HG02885 (cell line): ENCODE measurements around the gene ADAP1.
A peak's percentile ranks its signal among the peaks of the same experiment; 100 is the strongest.
"Not testable (repeated sequence)": the region's sequence is repeated elsewhere in the genome, so short reads cannot be mapped to it uniquely, and the experiment has no call there.

ENCODE experiments used
- ATAC-seq: cut with Tn5 transposase; IDR thresholded peaks from one replicate; pipeline ENCODE4 v1.9.1; 2021; ENCODE audit warnings: mild to moderate bottlenecking; ENCODE audit not compliant: unreplicated experiment, poor library complexity

ADAP1 gene, protein sequence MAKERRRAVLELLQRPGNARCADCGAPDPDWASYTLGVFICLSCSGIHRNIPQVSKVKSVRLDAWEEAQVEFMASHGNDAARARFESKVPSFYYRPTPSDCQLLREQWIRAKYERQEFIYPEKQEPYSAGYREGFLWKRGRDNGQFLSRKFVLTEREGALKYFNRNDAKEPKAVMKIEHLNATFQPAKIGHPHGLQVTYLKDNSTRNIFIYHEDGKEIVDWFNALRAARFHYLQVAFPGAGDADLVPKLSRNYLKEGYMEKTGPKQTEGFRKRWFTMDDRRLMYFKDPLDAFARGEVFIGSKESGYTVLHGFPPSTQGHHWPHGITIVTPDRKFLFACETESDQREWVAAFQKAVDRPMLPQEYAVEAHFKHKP

DNA sequence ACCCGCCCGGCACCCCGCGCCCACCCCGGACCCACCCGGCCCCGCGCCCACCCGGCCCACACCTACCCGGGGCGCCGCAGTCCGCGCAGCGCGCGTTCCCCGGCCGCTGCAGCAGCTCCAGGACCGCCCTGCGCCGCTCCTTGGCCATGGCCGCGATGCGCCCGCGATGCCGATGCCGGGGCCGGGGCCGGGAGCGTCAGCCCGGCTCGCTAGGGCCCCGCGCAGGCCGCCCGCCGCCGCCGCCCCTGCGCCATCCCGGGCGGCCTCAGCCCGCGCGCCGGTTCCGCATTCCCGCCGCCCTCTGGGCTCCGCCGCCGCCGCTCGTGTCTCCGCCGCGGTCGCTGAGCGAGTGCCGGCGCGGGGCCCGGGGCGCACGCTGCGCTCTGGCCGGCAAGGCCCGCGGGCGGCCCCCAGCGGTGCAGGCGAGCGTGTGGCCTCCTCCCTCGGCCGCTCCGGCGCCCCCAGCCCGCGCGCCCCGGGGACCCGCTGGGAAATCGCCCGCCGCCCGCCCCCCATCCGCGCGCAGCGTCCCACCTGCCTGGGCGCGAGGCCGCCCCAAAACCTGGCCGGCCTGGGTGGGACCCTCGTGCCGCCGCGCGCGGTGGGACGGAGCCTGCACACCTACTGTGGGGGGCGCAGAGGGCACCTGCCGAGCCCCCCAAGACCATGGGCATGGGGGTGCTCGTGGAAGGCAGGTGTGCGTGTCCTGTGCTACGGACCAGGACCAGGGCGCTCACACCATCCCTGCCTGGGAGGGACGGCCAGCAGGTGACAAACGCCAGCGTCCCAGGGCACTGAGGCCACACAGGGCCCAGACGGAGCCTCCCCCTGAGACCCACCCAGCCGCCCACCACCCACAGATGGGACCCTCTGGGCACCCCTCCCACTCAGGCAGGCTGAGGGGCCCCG is at the start of gene ADAP1:
Gene ADAP1 (minus strand): TSS at position 351 of the 909 bp plus-strand sequence. CDS start 203 bp downstream, at position 148.
- ATAC-seq: peak; percentile 67

DNA sequence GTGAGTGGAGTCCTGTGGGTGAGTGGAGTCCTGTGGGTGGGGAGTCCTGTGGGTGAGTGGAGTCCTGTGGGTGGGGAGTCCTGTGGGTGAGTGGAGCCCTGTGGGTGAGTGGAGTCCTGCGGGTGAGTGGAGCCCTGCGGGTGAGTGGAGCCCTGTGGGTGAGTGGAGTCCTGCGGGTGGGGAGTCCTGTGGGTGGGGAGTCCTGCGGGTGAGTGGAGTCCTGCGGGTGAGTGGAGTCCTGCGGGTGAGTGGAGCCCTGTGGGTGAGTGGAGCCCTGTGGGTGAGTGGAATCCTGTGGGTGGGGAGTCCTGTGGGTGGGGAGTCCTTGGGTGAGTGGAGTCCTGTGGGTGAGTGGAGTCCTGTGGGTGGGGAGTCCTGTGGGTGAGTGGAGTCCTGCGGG is 48.0 kb upstream of the ADAP1 start:
- not testable (repeated sequence) for ATAC-seq

DNA sequence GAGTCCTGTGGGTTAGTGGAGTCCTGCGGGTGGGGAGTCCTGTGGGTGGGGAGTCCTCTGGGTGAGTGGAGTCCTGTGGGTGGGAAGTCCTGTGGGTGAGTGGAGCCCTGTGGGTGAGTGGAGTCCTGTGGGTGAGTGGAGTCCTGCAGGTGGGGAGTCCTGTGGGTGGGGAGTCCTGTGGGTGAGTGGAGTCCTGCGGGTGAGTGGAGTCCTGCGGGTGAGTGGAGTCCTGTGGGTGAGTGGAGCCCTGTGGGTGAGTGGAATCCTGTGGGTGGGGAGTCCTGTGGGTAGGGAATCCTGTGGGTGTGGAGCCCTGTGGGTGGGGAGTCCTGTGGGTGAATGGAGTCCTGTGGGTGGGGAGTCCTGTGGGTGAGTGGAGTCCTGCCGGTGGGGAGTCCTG is 47.5 kb upstream of the ADAP1 start:
- not testable (repeated sequence) for ATAC-seq

DNA sequence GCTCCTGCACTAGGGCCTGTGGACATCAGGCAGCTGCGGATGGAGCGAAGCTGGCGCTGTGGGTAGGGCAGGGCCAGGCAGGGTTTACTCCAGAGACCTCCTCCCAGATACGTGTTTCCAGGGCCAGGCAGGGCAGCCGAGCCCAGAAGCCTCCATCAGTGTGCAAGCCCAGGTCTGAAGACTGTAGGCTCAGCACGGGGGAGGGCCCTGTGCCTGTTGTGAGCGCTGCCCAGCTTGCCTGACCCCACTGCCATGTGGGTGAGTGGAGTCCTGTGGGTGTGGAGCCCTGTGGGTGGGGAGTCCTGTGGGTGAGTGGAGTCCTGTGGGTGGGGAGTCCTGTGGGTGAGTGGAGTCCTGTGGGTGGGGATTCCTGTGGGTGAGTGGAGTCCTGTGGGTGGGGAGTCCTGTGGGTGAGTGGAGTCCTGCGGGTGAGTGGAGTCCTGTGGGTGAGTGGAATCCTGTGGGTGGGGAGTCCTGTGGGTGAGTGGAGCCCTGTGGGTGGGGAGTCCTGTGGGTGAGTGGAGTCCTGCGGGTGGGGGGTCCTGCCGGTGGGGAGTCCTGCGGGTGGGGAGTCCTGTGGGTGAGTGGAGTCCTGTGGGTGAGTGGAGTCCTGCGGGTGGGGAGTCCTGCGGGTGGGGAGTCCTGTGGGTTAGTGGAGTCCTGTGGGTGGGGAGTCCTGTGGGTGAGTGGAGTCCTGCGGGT is 46.7 kb upstream of the ADAP1 start:
- ATAC-seq: not testable (repeated sequence)

DNA sequence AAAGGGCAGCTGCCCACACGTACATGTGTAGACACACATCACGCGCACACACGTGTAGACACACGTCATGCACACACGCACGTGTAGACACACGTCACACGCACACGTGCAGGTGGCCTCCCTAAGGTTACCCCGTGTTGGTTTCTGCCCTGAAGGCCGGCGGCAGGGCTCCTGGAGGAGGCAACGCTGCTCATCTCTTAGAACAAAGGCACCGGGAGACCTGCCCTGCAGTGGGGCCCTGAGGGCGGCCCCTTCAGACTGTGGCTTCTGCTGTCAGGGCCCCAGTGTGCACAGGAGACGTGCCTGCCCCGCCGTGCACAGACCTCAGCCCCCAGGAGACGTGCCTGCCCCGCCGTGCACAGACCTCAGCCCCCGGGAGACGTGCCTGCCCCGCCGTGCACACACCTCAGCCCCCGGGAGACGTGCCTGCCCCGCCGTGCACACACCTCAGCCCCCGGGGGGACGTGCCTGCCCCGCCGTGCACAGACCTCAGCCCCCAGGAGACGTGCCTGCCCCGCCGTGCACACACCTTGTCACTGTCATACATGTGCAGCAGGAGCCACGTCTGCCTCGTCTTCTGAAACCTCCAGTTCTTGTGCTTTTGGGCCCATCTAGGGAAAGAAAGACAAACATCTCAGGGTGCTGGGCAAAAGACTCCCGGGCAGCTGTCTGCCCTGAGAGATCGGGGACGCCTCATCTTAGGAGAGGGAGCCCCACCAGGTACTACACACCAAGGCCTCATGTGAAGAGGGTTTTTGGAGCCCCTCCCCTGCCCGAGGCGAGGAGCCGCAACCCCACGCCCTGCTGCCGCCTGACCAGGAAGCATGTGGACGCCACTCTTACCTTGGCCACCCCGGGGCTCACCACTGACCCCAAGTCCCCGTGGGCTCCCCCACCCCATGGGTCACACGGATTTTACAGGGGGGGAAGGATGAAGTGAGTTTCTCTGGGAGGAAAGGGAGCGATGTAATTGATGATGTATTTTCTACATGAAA is 45.8 kb upstream of the ADAP1 start:
- ATAC-seq: no peak

DNA sequence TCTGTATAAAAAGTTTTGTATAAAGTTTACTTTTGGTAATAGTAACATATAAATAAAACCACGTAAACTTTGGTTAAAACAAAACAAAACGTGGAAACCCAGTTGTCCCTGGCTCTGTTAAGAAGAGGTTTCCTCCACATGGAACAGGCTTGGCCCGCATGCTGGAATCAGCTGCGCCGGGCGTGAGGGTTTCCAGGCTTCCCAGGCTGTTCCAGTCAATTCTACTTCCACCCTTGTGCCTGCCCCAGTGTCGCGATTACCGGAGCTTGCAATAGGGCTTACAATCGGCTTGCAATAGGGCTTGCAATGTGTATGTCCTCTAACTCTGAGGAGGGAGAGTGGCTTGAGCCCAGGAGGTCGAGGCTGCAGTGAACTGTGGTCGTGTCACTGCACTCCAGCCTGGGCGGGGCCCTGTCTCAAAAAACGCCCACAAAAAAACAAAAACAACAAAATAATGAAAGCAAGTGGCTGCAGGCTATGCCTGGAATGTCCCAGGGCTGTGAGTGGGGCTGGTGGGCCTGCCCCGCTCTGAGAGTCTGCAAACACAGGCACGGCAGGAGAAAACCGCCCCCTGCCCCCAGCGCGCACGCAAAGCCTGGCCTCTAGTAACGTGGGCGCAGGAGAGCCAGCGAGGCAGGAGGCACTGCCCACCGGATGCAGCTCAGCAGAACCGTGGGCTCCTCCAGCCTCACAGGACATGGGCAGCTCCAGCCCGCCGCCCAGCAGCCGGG is 44.8 kb upstream of the ADAP1 start:
- no peak for ATAC-seq

DNA sequence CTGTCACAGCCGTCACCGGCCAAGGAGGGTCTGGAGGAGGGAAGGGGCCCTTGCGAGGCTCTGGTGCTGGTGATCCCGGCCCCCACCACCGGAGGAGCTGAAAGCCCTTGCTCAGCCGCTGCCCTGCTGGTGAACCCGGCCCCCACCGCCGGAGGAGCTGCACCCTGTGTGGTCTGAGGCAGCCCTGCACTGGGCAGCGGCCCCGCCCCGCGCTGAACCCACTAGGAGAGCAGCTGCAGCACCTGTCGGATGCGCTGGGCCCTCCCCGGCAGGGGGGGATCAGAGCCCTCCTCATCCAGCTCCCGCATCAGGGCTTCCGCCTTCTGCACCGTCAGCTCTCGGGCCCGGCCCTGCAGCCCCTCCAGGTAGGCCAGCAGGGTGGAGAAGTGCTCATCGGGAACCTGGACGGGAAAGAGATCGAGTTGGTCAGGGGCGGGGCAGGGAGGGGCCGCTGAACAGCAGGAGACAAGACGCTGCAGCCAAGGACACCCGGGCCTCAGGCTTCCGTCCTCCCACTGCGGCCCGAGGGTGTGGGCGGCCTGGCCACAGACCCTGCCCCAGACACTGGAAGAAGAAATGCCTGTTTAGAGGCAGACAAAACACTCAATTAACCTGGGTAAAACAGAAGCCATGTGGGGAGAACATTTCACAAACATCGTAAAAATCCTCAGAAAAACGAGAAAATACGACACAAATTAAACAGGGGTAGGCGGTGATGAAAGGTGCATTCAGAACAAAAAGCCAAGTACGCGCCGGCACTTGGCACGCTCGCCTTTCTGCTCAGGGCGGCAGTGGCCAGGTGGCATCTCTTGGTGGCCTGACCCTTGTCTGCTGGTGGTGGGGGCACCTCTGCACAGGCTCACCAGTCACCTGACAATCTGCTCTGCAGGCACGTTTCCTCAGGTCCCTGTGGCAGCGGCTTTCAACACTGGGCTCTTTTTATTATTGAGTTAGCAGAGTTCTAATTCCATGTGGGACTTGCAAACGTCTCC is 43.2 kb upstream of the ADAP1 start:
- no peak for ATAC-seq

DNA sequence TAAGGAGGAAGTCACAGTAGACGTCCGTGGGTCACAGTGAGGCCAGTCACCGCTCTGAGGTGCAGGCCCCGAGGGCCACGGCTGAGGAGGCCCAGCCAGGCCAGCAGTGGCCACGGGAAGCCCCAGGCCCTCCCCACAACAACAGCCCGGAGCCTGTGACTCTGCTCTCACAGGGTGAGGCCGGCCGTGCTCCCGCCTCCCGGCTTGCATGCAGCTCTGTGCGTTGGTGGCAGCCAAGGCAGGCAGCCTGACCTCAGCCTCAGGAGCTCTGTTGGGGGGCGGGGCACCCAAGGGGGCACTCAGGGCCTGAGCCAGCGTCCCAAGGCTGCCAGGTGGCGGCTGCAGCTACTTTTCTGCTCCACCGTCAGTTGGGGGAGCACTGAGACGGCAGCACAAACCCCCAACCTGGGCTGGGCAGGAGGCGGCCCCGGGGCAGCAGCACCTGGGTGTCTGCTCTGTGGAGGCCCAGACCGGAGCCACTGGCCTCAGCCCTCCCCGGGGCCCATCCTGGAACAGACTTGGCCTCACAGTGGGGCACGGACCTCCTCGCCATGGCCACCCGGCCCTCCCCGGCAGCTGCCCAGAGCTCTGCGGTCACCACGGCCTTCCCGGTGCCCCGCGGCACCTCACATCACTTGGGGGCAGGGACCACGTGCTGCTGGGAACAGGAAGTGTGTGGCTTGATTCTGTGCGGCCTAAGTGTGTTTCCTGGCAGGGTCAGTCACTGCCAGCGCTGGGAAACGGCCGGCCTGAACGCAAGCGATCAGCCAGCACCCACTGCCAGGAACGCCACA is 41.8 kb upstream of the ADAP1 start:
- no peak for ATAC-seq

DNA sequence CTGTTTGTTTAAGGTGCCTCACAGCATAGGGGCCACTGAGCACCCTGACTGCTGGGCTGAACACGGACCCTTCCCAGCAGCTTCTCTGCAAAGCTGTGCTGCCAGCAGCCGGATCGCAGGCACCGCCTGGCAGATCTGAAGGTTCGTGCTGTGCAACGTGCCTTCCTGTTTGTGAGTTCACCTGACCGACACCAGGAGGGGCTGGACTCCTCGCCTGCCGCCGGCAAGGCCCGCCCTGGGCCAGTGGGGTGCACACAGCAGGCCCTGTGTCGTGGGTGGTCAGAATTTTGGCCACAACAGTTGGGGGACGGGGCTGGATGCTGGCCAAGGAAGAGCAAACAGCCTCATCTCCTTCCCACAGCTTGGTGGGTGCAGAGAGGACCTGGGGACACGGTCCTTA is 41.1 kb upstream of the ADAP1 start:
- ATAC-seq: no peak

DNA sequence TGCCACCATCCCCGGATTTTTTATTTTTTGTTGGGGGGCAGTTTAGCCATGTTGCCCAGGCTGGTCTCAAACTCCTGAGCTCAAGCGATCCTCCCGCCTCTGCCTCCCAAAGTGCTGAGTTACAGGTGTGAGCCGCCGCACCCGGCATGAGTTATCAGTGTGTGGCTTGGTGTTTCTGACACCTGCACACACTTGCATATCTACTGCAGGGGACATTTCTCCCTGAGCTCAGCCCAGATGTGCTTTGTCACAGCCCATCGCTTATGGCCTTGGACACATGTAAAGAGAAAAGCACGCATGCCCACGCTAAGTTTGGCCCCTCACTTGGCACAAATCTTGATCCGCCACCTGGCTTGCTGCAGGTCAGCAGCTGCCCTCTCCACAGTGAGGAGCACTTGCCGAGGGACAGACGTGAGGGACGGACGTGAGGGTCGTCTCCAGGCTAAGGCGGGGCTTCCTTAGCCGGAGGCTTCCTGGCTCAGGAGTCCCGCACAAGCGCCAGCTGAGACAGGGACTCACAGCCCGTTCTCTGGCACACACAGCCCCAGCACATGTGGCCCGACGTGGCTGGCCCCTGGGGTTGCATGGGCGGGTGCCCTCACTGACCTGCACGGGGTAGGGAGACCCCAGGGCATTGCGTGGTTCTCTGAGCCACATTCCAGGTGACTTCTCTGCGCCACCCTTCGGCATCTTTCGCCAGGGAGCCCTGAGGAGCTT is 40.3 kb upstream of the ADAP1 start:
- ATAC-seq: no peak

DNA sequence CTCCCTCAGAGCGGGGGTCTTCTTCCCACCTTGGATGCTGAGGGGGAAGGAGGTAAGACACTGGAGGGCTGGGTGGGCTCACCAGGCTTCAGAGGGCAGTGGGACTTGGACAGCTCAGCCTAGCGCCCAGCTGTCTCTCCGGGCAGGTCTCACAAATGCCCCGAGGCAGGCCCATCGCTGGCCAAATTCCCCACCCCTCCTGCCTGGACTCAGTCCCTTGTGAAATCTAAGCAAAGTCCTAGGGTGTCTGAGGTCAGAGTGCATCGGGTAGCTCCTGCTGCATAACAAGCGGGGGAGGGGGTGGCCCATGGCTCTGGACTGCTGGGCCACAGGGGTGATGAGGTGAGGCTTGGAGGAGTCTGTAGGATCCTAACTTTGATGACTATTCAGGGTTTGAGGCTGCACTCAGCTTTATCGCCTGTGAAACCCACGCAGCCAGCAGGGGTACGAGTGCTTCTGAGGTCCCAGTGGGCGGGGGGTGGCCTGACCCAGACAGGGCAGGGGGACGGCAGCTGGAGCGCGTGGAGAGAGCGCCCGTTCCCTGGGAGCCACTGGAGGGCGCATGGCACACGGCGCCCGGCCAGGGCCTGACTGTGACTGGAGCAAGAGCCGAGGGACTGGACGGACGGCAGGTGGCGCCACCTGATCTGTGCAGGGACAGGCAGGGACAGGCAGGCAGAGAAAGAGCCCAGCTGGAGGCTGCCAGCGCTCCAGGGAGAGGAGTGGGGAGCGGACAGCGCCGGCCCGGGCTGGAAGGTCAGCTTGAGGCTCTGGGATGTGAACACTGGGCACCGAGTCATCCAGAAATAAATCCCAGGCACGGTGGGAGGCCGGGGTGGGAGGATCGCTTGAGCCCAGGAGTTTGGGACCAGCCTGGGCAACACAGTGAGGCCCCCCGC is 38.5 kb upstream of the ADAP1 start:
- peak; percentile 94 for ATAC-seq

DNA sequence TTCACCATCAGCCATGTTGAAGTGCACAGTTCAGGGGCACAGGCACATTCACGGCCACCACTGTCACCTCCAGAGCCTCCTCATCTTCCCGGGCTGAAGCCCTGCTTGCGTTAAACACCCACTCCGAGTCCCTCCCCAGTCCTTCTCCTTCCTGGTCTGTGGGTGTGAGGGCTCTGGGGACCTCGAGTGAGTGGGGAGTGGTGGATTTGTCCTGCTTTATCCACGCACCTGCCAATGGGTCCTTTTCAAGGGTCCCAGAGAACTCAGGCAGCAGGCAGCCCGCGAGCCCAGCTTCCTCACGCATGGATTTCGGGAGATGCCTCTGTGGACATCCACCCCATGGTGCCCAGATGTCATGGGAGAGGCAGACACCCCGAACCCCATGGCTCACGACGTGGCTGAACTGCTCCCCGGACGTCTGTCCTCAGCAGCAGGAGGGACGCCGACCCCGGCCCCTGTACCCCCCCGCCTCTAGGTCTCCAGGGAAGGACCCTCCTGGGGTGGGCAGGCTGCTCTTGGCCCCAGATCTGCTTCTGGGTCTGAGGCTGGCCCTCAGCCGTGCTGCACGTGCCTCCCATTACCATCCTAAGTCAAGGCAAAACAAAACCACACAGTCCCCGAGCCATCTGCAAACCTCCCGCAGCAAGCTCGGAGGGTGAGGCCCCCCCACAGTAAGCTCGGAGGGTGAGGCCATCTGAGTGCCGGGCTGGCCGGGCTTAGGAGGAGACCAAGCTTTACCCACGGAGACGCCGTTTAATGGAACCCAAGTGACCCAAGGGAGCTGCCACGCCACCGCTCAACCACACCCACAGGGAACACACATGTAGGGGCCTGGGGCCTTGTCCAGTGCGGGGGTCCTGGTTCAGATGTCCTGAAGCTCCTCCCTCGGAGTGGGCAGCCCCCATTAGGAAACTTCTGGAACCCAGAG is 37.5 kb upstream of the ADAP1 start:
- ATAC-seq: no peak

DNA sequence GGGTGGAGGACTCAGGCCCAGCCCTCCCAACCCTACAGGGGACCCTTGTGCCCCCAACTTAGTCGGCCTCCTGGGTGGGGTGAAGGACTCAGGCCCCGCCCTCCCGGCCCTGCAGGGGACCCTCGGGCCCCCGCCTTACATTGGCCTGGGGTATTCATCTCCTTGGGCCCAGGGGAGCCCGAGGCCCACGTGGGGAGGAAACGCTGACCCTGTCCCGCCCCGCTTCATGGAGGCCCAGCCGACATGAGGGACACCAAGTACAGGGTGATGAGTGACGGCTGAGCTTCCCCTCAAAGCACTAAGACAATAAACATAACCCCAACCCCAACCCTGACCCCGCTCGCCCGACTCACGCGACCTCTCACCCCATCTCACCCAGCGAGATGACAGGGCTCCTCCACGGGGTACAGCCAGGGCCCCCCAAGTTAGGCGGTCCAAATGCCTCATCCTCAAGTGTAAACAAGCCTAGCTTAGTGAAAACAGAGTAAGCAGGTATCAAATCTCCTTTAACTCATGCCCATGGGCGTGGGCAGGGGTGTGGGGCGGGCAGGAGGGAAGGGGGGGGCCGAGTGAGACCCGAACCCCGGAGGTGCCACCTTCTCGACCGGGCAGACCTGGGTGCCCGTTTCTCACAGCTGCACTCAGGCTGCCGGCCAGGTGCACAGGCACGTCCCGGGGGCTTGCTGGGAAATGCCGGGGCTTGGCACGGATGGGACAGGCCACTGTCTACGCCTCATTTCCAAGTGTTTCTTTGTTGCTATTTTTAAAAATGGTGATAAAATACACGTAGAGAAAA is 36.7 kb upstream of the ADAP1 start:
- ATAC-seq: no peak
